ENCODE results near the gene PIK3R3.
A peak's percentile ranks its signal among the peaks of the same experiment; 100 is the strongest.

Gene PIK3R3

GRCh38 chr1:46132529-46133180 lies at the start of gene PIK3R3:
PIK3R3 (minus strand) TSS chr1:46132629; CDS start chr1:46131952, 677 bp downstream.
- DNase-seq, result peak; percentile 98

GRCh38 chr1:46181343-46182260 lies 49.2 kb upstream of the PIK3R3 start:
- no peak for DNase-seq

- DNase-seq, result peak; percentile 61
Observed at GRCh38 chr1:46180082-46180616, 47.7 kb upstream of the PIK3R3 start.

- peak; percentile 86 for DNase-seq
Observed at GRCh38 chr1:46179138-46180081, 47.0 kb upstream of the PIK3R3 start.

GRCh38 chr1:46176211-46176865 lies 43.9 kb upstream of the PIK3R3 start, which contains the start of gene P3R3URF:
P3R3URF (minus strand) TSS chr1:46176488; CDS start chr1:46176471, 17 bp downstream.
- DNase-seq, result no peak

- DNase-seq, result no peak
Observed at GRCh38 chr1:46175243-46175642, 42.8 kb upstream of the PIK3R3 start.

- no peak for DNase-seq
Observed at GRCh38 chr1:46174448-46175231, 42.2 kb upstream of the PIK3R3 start, which contains the start of gene TSPAN1. TSPAN1 (plus strand) TSS chr1:46175087; CDS start chr1:46181108, 6,021 bp downstream.

GRCh38 chr1:46173361-46173856 lies 41.0 kb upstream of the PIK3R3 start:
- DNase-seq, result no peak

GRCh38 chr1:46172321-46172720 lies 39.9 kb upstream of the PIK3R3 start:
- DNase-seq, result no peak

- no peak for DNase-seq
Observed at GRCh38 chr1:46171871-46172270, 39.4 kb upstream of the PIK3R3 start.

GRCh38 chr1:46171351-46171750 lies 38.9 kb upstream of the PIK3R3 start:
- no peak for DNase-seq

- DNase-seq, result no peak
Observed at GRCh38 chr1:46169811-46170454, 37.5 kb upstream of the PIK3R3 start.

GRCh38 chr1:46168477-46168876 lies 36.0 kb upstream of the PIK3R3 start:
- no peak for DNase-seq

GRCh38 chr1:46166521-46167462 lies 34.4 kb upstream of the PIK3R3 start:
- no peak for DNase-seq

GRCh38 chr1:46160212-46160611 lies 27.8 kb upstream of the PIK3R3 start:
- DNase-seq, result no peak

GRCh38 chr1:46159516-46159915 lies 27.1 kb upstream of the PIK3R3 start:
- no peak for DNase-seq

GRCh38 chr1:46158312-46159281 lies 26.2 kb upstream of the PIK3R3 start:
- peak; percentile 94 for DNase-seq

GRCh38 chr1:46157916-46158311 lies 25.5 kb upstream of the PIK3R3 start:
- no peak for DNase-seq

Data from hematopoietic multipotent progenitor cell treated with erythropoietin and hydrocortisone succinate and interleukin-3 and kit ligand, for 8 days (in vitro differentiated cells).